Activated naive CD8-positive, alpha-beta T cell treated with anti-CD3 and anti-CD28 coated beads, Interleukin-2, amount 50 U/mL, for 16 hours (primary cell): ENCODE measurements around the gene PPP1R10.
"Not testable (repeated sequence)": the region's sequence is repeated elsewhere in the genome, so short reads cannot be mapped to it uniquely, and the experiment has no call there.

Experiments used
- DNase-seq: peaks from one replicate; pipeline ENCODE4 v3.0.0-alpha.2; 2020; ENCODE audit warnings: low read depth, low spot score

Gene PPP1R10

GRCh38 chr6:30616811-30617564 lies at the start of gene PPP1R10:
Gene PPP1R10 (minus strand): TSS chr6:30617243. CDS start chr6:30609944, 7,299 bp downstream.
- peak; percentile 96 for DNase-seq

- not testable (repeated sequence) for DNase-seq
These were observed 49.3 kb upstream of the PPP1R10 start for GRCh38 chr6:30666300-30666699.

- DNase-seq: no peak
These were observed 48.1 kb upstream of the PPP1R10 start for GRCh38 chr6:30664994-30665767.

GRCh38 chr6:30657922-30658321 lies 40.9 kb upstream of the PPP1R10 start:
- not testable (repeated sequence) for DNase-seq

GRCh38 chr6:30657454-30657853 lies 40.4 kb upstream of the PPP1R10 start:
- no peak for DNase-seq

GRCh38 chr6:30656513-30656912 lies 39.5 kb upstream of the PPP1R10 start:
- DNase-seq: no peak

GRCh38 chr6:30655743-30656094 lies 38.7 kb upstream of the PPP1R10 start:
- no peak for DNase-seq

- no peak for DNase-seq
These were observed 38.0 kb upstream of the PPP1R10 start for GRCh38 chr6:30654798-30655742.

GRCh38 chr6:30651143-30651542 lies 34.1 kb upstream of the PPP1R10 start:
- DNase-seq: no peak

GRCh38 chr6:30647242-30648116 lies 30.4 kb upstream of the PPP1R10 start:
- peak; percentile 52 for DNase-seq

GRCh38 chr6:30646450-30647241 lies 29.6 kb upstream of the PPP1R10 start, which contains the start of gene C6orf136:
Gene C6orf136 (plus strand): TSS chr6:30647133. CDS start chr6:30647232, 99 bp downstream.
- peak; percentile 75 for DNase-seq

- no peak for DNase-seq
These were observed 28.9 kb upstream of the PPP1R10 start for GRCh38 chr6:30645989-30646388.

GRCh38 chr6:30644769-30645168 lies 27.7 kb upstream of the PPP1R10 start:
- no peak for DNase-seq

GRCh38 chr6:30643656-30644055 lies 26.6 kb upstream of the PPP1R10 start:
- no peak for DNase-seq

GRCh38 chr6:30641048-30641447 lies 24.0 kb upstream of the PPP1R10 start:
- DNase-seq: no peak

- DNase-seq: no peak
These were observed 23.4 kb upstream of the PPP1R10 start for GRCh38 chr6:30640481-30640880.

- no peak for DNase-seq
These were observed 18.8 kb upstream of the PPP1R10 start for GRCh38 chr6:30635834-30636233.

GRCh38 chr6:30626484-30627366 lies 9.7 kb upstream of the PPP1R10 start, which contains the start of gene ATAT1:
Gene ATAT1 (plus strand): TSS chr6:30626874.
- DNase-seq: peak; percentile 83

GRCh38 chr6:30625511-30625910 lies 8.5 kb upstream of the PPP1R10 start:
- DNase-seq: no peak
